ENCODE measurements around the gene HDLBP.

GRCh38 chr2:241239552-241240202 is 75.8 kb downstream of the HDLBP start:
- no peak for TF ChIP-seq GATA2 (IDR thresholded peaks at IDR 0.05; ENCODE audit: low read depth, low read length)
- no peak for TF ChIP-seq GATA3 (IDR thresholded peaks at IDR 0.05; ENCODE audit: low read depth, low read length)

Measured in SH-SY5Y (cell line).